SH-SY5Y (cell line): ENCODE measurements around the gene GP1BB.

Experiments
- GATA2 ChIP-seq: IDR thresholded peaks from 2 replicates; pipeline ENCODE4 v1.6.1; 2011; ENCODE audit warnings: mild to moderate bottlenecking, low read depth, low read length
- GATA3 ChIP-seq: IDR thresholded peaks from 2 replicates; pipeline ENCODE4 v1.6.1; 2011; ENCODE audit warnings: low read depth, mild to moderate bottlenecking, low read length, moderate library complexity

- no peak for TF ChIP-seq GATA2
- TF ChIP-seq GATA3, result no peak
Measured at GRCh38 chr22:19722982-19723231, 432 bp upstream of the GP1BB start.
